Stimulated activated CD4-positive, alpha-beta T cell treated with anti-CD3 and anti-CD28 coated beads, Interleukin-15, amount 100 ng/mL, for 24 hours (primary cell): ENCODE data around the gene TANC1.

Experiments
- DNase-seq: peaks from one replicate; pipeline ENCODE4 v3.0.0-alpha.2; 2020

The TANC1 gene

GRCh38 chr2:159175182-159175581, 206.7 kb downstream of the TANC1 start:
- DNase-seq: no peak

GRCh38 chr2:159175927-159176326, 207.5 kb downstream of the TANC1 start:
- no peak for DNase-seq

DNA sequence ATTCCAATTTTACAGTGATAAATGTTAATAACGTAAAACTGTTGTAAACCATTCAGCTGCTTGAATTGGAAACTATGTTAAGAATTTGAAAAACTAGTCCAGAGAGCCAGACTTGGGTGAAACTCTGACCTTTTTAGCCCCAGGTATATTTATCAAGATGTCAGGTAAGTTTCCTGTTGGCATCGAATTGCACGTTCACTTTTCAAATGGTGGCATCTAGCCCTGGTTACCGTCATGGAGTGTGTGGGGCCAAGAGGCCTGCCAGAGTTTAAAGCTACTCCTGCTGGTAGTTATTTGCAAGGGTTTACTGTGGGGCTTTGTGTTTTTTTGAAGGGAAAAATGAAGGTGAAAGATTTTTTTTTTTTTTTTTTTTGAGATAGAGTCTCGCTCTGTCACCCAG, 208.1 kb downstream of the TANC1 start:
- no peak for DNase-seq

- DNase-seq: no peak
Measured at GRCh38 chr2:159177357-159177756, 208.9 kb downstream of the TANC1 start.

DNA sequence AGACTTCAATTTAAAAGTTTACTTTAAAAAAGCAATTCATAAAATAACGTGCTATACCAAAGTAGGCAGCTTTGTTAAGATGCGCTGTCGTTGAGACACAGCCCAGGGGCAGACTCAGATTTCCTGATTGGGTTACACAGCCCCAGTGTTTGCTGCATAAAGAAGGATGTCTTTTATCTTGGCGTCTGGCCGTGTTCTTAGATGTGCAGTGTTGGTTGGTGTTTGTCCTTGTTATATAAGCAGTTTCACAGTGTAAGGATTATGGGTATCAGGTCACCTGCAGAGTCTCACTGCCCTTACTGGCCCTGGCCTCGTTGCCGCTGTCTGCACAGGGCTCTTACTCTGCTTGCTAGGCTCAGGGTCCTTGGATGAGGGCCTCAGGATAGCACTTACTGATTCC, 209.5 kb downstream of the TANC1 start:
- DNase-seq: no peak

DNA sequence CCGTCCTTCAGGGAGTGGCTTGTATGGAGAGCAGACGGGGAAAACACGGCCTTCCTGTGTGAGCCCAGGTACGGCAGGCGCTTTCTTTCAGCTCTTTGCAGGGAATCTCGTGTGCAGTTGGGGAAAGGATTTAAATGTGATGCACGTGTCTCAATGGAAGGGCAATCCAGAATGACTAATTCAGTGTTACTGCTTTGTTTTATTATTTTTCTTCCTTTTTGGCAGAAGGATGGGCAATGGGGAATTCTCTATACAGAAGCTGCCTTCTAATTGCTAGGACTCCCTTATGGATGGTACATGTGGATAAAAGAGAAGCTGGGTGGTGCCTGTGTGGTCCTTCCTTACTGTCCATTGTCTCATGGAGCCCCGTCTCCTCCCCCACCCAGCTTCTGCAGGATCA, 210.7 kb downstream of the TANC1 start:
- no peak for DNase-seq

- no peak for DNase-seq
Measured at GRCh38 chr2:159179696-159180095, 211.3 kb downstream of the TANC1 start.

DNA sequence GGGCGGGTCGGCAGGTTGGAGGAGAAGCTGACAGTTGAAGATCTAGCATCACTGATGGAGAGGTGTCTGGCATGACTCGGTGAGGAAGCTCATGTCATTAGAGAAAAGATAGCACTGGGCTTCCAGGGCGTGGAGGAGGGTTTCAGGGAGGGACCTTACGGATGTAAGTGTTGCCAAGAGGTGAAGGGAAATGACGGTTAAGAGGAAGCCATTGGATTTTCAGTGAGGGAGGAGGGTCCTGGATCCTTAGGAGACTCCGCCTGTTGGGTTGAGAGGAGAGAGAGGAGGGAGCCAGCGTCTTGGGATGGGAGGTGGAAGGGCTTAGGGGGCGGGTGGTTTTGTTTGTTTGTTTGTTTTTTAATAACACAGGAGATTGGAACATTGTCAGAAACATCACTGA, 214.9 kb downstream of the TANC1 start:
- no peak for DNase-seq

DNA sequence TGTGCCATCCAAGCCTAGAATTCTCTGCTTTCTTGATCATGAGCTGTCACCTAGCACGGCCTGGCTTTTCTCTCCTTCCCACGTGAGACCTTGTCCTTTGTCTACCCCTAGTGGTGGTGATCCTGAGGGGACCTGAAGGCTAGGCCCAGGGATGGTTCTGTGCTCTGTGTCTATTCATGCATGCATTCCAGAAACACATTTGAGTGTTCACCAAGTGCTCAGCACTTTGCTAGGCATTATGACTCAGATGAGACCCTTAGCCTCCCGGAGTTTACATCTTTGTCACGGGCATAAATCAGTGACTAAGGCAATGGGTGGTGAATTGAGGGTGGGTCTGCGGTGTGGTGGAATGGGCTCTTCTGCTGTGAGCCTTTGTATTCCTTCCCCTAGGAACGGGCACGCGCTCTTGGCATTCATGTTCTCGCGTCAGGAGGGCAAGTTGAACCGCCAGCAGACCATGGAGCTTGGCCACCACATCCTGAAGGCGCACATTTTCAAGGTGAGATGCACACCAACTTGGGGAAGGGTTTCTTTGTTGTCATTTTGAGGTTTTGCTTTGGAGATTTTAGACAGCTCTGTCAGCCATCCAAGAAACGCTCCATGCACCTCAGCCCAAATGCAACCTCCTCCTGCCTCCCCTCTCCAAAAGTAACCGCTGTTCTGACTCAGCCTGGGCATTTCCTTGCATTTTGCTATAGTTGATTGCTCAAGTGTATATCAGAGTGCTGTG, 217.1 kb downstream of the TANC1 start:
- DNase-seq: peak; percentile 7

DNA sequence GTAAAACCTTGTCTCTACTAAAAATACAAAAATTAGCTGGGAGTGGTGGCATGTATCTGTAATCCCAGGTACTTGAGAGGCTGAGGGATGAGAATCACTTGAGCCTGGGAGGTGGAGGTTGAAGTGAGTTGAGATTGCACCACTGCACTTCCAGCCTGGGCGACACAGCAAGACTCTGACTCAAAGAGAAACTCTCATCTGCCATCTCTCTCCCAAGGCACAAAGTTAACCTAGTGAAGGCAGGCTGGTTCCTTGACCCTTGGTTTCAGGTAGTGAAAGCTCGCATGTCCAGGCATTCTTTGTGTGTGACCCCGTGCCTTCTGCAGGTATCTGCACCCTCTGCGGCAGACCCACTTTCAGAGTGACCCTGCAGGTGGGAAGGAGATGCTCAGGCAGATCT, 218.0 kb downstream of the TANC1 start:
- no peak for DNase-seq

GRCh38 chr2:159187106-159187505, 218.7 kb downstream of the TANC1 start:
- DNase-seq: no peak

- no peak for DNase-seq
Measured at GRCh38 chr2:159188449-159188848, 220.0 kb downstream of the TANC1 start.

- no peak for DNase-seq
Measured at GRCh38 chr2:159192371-159192918, 224.0 kb downstream of the TANC1 start.

DNA sequence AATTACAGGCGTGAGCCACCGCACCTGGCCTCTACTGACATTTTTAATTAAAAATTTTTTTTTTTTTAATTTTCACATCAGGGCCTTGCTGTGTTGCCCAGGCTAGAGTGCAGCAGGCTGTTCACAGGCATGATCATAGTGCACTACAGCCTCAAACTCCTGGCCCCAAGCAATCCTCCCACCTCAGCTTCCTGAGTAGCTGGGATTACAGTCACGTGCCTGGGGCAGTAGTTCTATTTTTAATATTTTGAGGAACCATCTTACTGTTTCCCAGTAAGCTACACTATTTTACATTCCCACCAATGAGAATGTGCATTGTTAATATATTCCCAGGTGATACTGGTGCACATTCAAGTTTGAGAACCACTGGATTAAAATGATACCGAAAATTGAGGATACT, 225.4 kb downstream of the TANC1 start:
- DNase-seq: no peak

- DNase-seq: no peak
Measured at GRCh38 chr2:159194241-159194640, 225.8 kb downstream of the TANC1 start.

DNA sequence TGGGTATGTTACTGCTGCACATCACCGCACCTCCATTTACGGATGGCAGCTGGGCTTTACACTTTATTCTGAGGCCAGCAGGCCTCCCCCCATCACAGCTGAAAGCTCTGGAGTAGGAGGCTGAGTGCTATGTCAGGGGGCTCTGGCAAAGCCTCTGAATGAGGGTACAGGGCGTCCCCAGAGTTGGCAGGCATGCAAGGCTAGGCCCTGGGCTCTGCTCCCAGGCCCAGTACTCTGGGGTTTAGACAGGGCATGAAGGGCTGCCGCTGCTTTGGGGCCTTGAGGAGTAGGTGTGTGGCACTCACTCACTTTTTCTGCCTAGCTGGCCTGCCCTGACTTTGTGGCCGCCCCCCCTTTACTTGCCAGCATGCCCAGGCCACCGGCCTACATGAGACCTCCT, 227.3 kb downstream of the TANC1 start:
- no peak for DNase-seq

GRCh38 chr2:159196393-159196925, 228.0 kb downstream of the TANC1 start:
- DNase-seq: no peak

DNA sequence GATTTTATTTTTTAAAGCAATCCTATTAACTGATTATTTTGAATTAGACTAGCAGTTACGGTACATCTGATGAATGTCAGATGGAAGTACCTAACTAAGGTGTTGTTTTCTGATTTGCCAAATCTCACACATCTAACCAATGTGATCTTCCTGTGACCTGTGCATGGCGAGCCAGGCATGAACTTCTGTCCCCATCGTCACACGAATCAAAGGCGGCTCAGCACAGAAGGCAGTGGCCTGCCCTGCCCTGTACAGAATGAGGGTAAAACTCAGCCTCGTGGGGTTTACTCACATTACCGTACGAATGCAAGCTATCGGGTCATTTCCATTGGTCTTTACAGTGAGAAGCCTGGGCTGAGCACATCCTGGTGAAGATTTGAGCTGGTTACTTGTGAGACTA, 230.8 kb downstream of the TANC1 start:
- DNase-seq: no peak

DNA sequence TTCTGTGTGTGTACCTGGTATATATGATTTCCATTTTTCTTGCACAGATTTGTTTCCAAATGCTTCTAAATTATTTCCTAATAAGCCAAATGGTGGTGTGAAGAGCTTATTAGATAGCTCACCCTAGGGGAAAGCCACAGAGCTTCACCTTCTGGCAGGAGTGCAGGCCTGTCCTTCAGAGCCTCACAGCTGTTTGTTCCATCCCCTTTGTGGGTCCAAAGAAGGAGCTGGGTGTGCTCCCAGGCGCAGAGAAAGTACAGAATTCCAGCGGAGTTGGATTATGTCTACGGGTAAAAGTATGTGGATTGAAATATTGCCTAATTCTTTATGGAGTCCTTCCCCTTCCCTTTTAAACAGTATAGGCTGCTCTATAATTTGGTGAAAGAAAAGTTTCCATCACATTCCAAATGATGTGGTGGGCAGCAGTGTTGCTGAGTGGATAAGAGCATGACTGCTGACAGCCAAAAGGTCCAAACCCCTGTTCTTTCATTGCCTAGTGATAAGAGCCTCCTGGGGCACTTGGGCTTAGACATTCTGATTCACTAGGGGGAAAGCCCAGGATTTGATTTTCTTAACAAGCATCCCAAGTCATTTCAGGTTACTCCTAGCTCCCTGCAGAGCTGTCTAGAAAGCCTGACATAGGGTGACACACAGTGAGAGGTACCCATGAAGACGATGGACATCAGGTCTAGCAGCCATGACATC, 231.5 kb downstream of the TANC1 start:
- no peak for DNase-seq

DNA sequence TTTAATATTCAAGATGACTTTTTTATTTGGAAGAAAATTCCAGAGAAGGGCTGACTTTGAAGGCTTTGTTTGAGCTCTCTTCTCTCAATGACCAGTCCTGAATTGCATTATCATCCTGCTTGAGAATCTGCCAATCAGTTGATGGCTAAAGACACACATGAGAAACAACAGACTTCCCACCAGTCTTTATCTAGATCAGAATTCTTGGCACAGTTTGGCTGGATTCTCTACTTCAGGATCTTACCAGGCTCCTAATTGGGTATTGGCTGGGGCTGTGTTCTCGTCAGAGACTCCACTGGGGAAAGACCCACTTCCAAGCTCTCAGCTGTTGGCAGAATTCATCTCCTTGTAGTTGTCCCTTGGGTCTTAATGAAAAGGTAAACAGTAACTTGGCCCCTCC, 232.1 kb downstream of the TANC1 start:
- DNase-seq: no peak

DNA sequence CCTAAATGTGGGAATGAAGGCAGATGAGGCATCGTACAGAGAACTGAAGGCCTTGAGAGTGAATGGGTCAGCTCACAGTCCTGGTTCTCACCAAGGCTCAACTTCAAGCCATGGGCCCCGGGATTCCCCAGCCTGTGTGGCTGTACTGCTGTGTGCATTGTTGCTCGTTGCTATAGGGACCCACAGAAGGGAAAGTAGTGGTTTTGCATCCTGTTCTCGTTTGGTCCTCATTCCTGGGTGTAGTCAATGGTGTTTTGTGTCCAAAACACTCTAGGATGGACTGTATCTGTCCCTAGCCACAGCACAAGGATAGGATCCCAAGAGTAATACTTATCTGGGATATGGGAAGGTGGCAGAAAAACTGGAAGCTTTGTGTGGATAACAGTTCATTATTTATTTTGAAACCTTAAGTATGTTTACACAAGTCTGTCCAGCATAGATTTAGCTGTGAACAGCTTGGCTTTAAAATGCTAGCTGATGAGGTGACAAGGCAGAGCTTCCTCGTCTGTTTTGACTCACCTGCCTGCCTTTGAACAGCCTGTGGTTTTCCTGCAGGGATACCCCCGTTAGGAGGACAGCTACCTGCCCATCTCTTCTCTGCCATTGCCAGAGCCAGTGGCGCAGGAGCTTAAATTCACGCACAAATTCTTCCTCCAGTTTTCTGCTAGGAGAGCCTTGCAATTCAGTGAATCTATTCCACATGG, 233.1 kb downstream of the TANC1 start:
- no peak for DNase-seq

- no peak for DNase-seq
Measured at GRCh38 chr2:159202568-159203071, 234.2 kb downstream of the TANC1 start.
